PC-3 (cell line): ENCODE measurements around the gene DELE1. TPM values are rescaled to one million over a fixed set of nuclear protein-coding genes. Genes with fewer than 3 reads are reported as not detected.

Experiments used
- ATAC-seq: fragments of 200-7000 bp; cut with Tn5 transposase; 2 replicates; pipeline ENCODE4 v1.9.1; 2020; ENCODE audit warnings: mild to moderate bottlenecking, moderate library complexity
- BruUV-seq: library from RNA; stranded (reverse); fragments of 400-500 nt; replicated peaks from 2 replicates; lab custom pipeline; 2021; lab: Mats Ljungman, UMichigan
- CTCF ChIA-PET: fragments of 300-600 bp; sonication (Branson Sonifier 250); formaldehyde crosslinking; loops from one replicate; lab custom pipeline; 2022; ENCODE audit warnings: antibody characterized with exemption; lab: Charles Lee
- POLR2A ChIA-PET: fragments of 300-600 bp; sonication (Branson Sonifier 250); formaldehyde crosslinking; loops from one replicate; lab custom pipeline; 2022; ENCODE audit warnings: antibody characterized with exemption; ENCODE audit not compliant: unreplicated experiment; lab: Charles Lee
- DNase-seq: peaks from one replicate; pipeline ENCODE4 v3.0.0-alpha.2; 2015
- H2AFZ ChIP-seq: fragments of 300-600 bp; sonication (generic); 2 replicates; pipeline ENCODE4 v1.6.0; 2016; ENCODE audit warnings: antibody characterized with exemption, low read length
- H3F3A ChIP-seq: fragments of 300-600 bp; sonication (generic); one replicate; pipeline ENCODE4 v1.6.0; 2017; ENCODE audit warnings: antibody characterized with exemption, low read length, control low read depth, mild to moderate bottlenecking; ENCODE audit not compliant: unreplicated experiment
- H3K27ac ChIP-seq: fragments of 300-600 bp; sonication (generic); 2 replicates; pipeline ENCODE4 v1.5.1; 2016; ENCODE audit warnings: mild to moderate bottlenecking, low read length
- H3K27me3 ChIP-seq: fragments of 300-600 bp; sonication (generic); 2 replicates; pipeline ENCODE4 v1.6.1; 2016; ENCODE audit warnings: low read length, mixed read lengths
- H3K36me3 ChIP-seq: fragments of 300-600 bp; sonication (generic); 2 replicates; pipeline ENCODE4 v1.6.1; 2016; ENCODE audit warnings: low read depth, mixed run types, low read length, mixed read lengths
- H3K4me1 ChIP-seq: fragments of 300-600 bp; sonication (generic); 2 replicates; pipeline ENCODE4 v1.5.1; 2016; ENCODE audit warnings: low read length; ENCODE audit not compliant: insufficient read depth
- H3K4me2 ChIP-seq: fragments of 300-600 bp; sonication (generic); 2 replicates; pipeline ENCODE4 v1.6.0; 2016; ENCODE audit warnings: low read length
- H3K4me3 ChIP-seq: fragments of 300-600 bp; sonication (generic); 2 replicates; pipeline ENCODE4 v1.5.1; 2016; ENCODE audit warnings: mild to moderate bottlenecking, low read length, mixed read lengths
- H3K79me2 ChIP-seq: fragments of 300-600 bp; sonication (generic); 2 replicates; pipeline ENCODE4 v1.6.1; 2017; ENCODE audit warnings: low read length, mixed read lengths
- H3K9ac ChIP-seq: fragments of 300-600 bp; sonication (generic); 2 replicates; pipeline ENCODE4 v1.6.0; 2016; ENCODE audit warnings: mild to moderate bottlenecking, low read length
- H3K9me2 ChIP-seq: fragments of 300-600 bp; sonication (generic); replicated peaks from 2 replicates; pipeline ENCODE4 v1.6.1; 2016; ENCODE audit warnings: mixed run types, low read length, mixed read lengths
- H3K9me3 ChIP-seq: fragments of 300-600 bp; sonication (generic); 2 replicates; pipeline ENCODE4 v1.6.1; 2016; ENCODE audit warnings: low read length, mixed read lengths
- H4K20me1 ChIP-seq: fragments of 300-600 bp; sonication (generic); 2 replicates; pipeline ENCODE4 v1.6.1; 2016; ENCODE audit warnings: low read length, mixed read lengths
- EZH2 ChIP-seq: fragments of 300-600 bp; sonication (generic); IDR thresholded peaks from one replicate; pipeline ENCODE4 v1.6.1; 2017; ENCODE audit warnings: antibody characterized with exemption, mild to moderate bottlenecking, low read length; ENCODE audit not compliant: unreplicated experiment
- EZH2phosphoT487 ChIP-seq: fragments of 300-600 bp; sonication (generic); IDR thresholded peaks from 2 replicates; pipeline ENCODE4 v1.6.1; 2018; ENCODE audit warnings: mild to moderate bottlenecking, antibody characterized with exemption, low read length, borderline replicate concordance
- intact Hi-C: fragments of 100-400 bp; cut with micrococcal nuclease; formaldehyde crosslinking; loops from 2 replicates; pipeline ENCODE4 v1.9.0; 2023
- total RNA-seq: library from RNA; depleted of rRNA; stranded (reverse); fragments of >200 nt; gene quantifications from 2 replicates; pipeline ENCODE4 v1.2.3, GENCODE V29; 2014
- TF ChIP-seq, protein P1 (sequence below): fragments of 300-600 bp; sonication (generic); conservative IDR thresholded peaks from 2 replicates; pipeline ENCODE4 v1.5.1; 2017; ENCODE audit warnings: antibody characterized with exemption, low read depth, mild to moderate bottlenecking, low read length

The DELE1 gene
- total RNA-seq, 1 experiment from 2014 or later: 46.6 TPM

DNA sequence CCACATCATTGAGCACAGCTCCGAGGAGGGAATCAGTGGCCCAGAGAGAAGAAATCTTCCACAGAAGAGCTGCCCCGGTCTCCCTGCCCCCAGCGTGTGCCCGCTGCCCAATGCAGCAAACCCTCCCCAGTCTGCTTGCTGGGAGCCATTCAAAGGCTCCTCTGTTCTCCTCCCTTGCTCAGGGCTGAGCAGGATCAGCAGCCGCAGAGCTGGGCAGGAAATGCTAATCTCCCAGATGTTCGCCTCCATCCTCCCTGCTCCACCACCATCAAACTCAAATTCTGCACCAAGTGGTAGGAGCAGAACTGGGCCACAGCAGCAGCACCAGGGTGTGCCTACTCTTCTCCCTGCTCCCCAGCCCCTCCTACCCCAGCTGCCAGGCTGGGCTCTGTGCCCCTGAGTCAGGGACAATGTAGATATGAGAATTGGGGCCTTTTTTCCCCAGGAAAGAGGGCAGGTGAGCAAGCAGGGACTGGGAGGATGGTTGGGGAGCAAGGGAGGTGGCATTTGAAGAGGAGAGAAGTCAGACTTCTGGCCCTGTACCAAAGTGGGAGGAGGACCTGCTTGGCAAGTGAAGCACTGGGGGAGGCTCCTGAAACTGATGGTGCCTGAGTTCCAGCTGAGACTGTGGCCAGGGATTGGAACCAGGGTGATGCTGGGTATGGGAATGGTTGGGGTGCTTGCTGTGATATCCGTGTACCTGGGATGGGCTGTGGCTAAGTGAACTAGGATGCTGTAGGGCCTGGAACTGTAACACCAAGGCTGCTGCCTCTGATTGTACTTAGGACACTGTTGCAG, 43.5 kb upstream of the DELE1 start:
- no peak overlapping the region for H3K4me2 ChIP-seq
- TF ChIP-seq EZH2 (no peak), EZH2phosphoT487 (no peak)
- TF ChIP-seq, protein P1, sequence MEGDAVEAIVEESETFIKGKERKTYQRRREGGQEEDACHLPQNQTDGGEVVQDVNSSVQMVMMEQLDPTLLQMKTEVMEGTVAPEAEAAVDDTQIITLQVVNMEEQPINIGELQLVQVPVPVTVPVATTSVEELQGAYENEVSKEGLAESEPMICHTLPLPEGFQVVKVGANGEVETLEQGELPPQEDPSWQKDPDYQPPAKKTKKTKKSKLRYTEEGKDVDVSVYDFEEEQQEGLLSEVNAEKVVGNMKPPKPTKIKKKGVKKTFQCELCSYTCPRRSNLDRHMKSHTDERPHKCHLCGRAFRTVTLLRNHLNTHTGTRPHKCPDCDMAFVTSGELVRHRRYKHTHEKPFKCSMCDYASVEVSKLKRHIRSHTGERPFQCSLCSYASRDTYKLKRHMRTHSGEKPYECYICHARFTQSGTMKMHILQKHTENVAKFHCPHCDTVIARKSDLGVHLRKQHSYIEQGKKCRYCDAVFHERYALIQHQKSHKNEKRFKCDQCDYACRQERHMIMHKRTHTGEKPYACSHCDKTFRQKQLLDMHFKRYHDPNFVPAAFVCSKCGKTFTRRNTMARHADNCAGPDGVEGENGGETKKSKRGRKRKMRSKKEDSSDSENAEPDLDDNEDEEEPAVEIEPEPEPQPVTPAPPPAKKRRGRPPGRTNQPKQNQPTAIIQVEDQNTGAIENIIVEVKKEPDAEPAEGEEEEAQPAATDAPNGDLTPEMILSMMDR: no peak
- H3K27me3 ChIP-seq: no peaks in the 10 kb centered on the region
- no peak overlapping the region for H3K27ac ChIP-seq
- BruUV-seq: no TSS peak
- H2AFZ ChIP-seq: no peak overlapping the region
- no peaks in the 10 kb centered on the region for H3K36me3 ChIP-seq
- no peaks in the 10 kb centered on the region for H3K9me3 ChIP-seq
- H3K9ac ChIP-seq: no peak overlapping the region
- ChIA-PET CTCF (interaction anchor here (1.6 kb wide), 1 partner anchor 122 kb away, joined by 8 read pairs; no protein-coding TSS in a partner anchor), POLR2A (interaction anchor here (0.6 kb wide), 1 partner anchor 59 kb away, joined by 3 read pairs; no protein-coding TSS in a partner anchor)
- intact Hi-C loops: loop anchor here (1.0 to 10.0 kb wide), 4 partner anchors 31 to 187 kb away; no protein-coding TSS in a partner anchor
- no peaks in the 10 kb centered on the region for H3K9me2 ChIP-seq
- H4K20me1 ChIP-seq: no peaks in the 10 kb centered on the region
- H3K4me1 ChIP-seq: peaks cover under 1% of the 10 kb centered on the region; the same call in 1 of the 2 replicates
- ATAC-seq (no peak), DNase-seq (no peak)
- H3F3A ChIP-seq: no peaks in the 10 kb centered on the region
- H3K79me2 ChIP-seq: peaks cover 28% of the 10 kb centered on the region
- H3K4me3 ChIP-seq: no peak overlapping the region

DNA sequence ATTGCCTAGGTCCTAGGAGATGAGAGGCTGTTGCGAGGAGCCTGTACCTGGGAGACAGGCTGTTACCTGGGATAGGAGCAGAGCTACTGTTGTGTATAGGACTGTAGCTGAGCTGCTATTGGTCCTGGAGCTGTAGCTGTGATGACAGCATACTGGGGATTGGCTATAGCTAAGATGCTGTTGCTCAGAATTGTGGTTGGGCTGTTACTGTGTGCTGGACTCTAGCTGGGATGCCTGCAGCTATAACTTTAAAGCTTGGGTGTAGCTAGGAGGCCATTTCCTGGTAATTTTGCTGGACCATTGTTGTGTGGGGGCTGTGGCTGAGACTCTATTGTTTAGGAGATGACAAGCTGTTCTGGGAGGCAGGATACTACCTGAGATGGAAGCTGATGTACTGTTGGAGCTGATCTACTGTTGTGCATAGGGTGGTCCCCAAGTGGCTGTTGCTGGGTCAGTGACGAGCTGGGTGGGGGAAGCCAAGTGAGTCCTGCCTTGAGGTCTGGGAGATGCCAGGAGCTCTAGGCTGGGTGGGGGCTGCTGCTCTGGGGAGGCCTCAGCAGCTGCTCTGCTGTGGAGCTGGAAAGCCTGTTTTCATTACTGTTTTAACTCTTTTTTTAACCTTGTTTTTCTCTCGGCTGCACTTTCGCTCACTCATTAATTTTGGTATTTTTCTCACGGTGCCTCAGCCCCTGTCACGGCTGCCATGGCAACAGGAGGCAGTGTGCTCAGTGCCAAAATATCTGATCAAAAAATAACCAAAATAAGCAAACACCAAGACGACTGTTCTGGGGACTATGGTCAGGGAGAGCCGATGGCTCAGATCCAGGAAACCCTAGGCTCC, 42.5 kb upstream of the DELE1 start:
- no peak overlapping the region for H2AFZ ChIP-seq
- no peaks in the 10 kb centered on the region for H3K27me3 ChIP-seq
- H3K4me1 ChIP-seq: no peaks in the 10 kb centered on the region; the same call in 1 of the 2 replicates
- H3K9me2 ChIP-seq: no peaks in the 10 kb centered on the region
- H3K36me3 ChIP-seq: no peaks in the 10 kb centered on the region
- H3K27ac ChIP-seq: no peak overlapping the region
- H3K9me3 ChIP-seq: no peaks in the 10 kb centered on the region
- TF ChIP-seq EZH2phosphoT487: no peak
- no peak overlapping the region for H3K4me2 ChIP-seq
- no peak overlapping the region for H3K4me3 ChIP-seq
- ChIA-PET POLR2A (interaction anchor here (0.6 kb wide), 1 partner anchor 60 kb away, joined by 3 read pairs; no protein-coding TSS in a partner anchor), CTCF (interaction anchor here (0.7 kb wide), 1 partner anchor 8 kb away, joined by 6 read pairs; no protein-coding TSS in a partner anchor)
- peaks cover 18% of the 10 kb centered on the region for H3K79me2 ChIP-seq
- no peak for DNase-seq
- no peak overlapping the region for H3K9ac ChIP-seq
- H3F3A ChIP-seq: no peaks in the 10 kb centered on the region
- intact Hi-C loops: no loop called here
- H4K20me1 ChIP-seq: no peaks in the 10 kb centered on the region
- no peak for ATAC-seq
- BruUV-seq: no TSS peak

DNA sequence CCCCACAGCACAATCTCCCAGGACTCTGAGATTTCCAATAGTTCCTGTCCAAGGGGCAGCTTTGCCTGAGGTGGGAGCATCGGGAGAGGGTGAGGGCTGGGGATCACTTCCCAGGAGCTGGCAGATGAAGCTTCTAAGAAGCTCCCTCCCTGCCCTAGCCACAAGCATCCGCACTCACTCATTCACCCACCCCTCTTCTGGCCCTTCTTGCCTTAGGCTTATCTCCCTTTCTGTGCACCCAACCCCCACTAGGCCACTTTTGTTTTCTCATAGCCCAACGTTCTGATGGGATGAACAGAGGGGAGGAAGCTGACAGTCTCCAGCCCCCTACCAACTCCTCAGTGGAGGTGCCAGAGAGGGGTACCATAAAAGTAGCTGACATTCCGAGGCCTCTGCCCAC, 41.8 kb upstream of the DELE1 start:
- intact Hi-C loops: no loop called here
- Histone ChIP-seq H3K9me3 (no peaks in the 10 kb centered on the region), H3K9me2 (no peaks in the 10 kb centered on the region), H3K79me2 (peaks cover 11% of the 10 kb centered on the region), H3F3A (no peaks in the 10 kb centered on the region), H3K4me1 (no peaks in the 10 kb centered on the region; the same call in 1 of the 2 replicates), H4K20me1 (no peaks in the 10 kb centered on the region), H3K9ac (no peak overlapping the region), H3K4me2 (no peak overlapping the region), H3K27ac (no peak overlapping the region), H2AFZ (no peak overlapping the region), H3K27me3 (no peaks in the 10 kb centered on the region), H3K4me3 (no peak overlapping the region), H3K36me3 (no peaks in the 10 kb centered on the region)
- POLR2A ChIA-PET: no interaction called here
- no TSS peak for BruUV-seq
- no peak for TF ChIP-seq EZH2phosphoT487
- no peak for TF ChIP-seq EZH2
- TF ChIP-seq, protein P1: no peak
- DNase-seq (no peak), ATAC-seq (no peak)
- CTCF ChIA-PET: no interaction called here
